ENCODE results near the gene PITPNM3.
A peak's percentile ranks its signal among the peaks of the same experiment; 100 is the strongest.

Gene PITPNM3

GRCh38 chr17:6421700-6422604, 134.4 kb downstream of the PITPNM3 start:
- peak; percentile 33 to 62 for DNase-seq (ENCODE audit: extremely low read depth in 1 of 2, low read depth in 1 of 2)

GRCh38 chr17:6420173-6420641, 136.1 kb downstream of the PITPNM3 start:
- DNase-seq (ENCODE audit: extremely low read depth in 1 of 2, low read depth in 1 of 2): no peak

- DNase-seq (ENCODE audit: extremely low read depth in 1 of 2, low read depth in 1 of 2): no peak
These were observed 140.7 kb downstream of the PITPNM3 start for GRCh38 chr17:6415616-6416015.

- DNase-seq (ENCODE audit: extremely low read depth in 1 of 2, low read depth in 1 of 2): no peak
These were observed 143.3 kb downstream of the PITPNM3 start for GRCh38 chr17:6413065-6413464.

GRCh38 chr17:6408735-6409134, 147.6 kb downstream of the PITPNM3 start:
- DNase-seq (ENCODE audit: extremely low read depth in 1 of 2, low read depth in 1 of 2): no peak

GRCh38 chr17:6408276-6408675, 148.1 kb downstream of the PITPNM3 start:
- DNase-seq (ENCODE audit: extremely low read depth in 1 of 2, low read depth in 1 of 2): no peak

- no peak for DNase-seq (ENCODE audit: extremely low read depth in 1 of 2, low read depth in 1 of 2)
These were observed 154.1 kb downstream of the PITPNM3 start for GRCh38 chr17:6402258-6402657.
